Measurements from ENCODE around the gene BEST3.

DNA sequence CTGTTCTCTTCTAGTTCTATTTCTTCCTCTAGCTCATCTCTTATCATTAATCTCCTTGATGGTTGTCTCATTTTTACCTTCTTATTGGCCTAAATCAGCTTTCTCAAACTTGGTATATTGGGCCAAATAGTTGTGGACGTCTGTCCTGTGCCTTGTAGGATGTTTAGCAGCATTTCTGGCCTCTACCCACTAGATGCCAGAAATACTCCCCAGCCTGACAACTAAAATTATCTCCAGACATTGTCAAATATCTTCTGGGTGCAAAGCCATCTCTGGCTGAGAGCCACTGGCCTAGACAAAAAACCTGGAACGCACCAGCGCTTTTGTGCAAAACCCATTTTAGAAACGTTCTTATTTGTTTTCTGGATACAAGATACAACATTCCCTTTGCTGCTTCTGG lies 49.6 kb downstream of the BEST3 start:
- no peak for TF ChIP-seq FOXP2 (optimal IDR thresholded peaks at IDR 0.05; ENCODE audit: control extremely low read depth, extremely low read length, insufficient read depth)
- no peak for TF ChIP-seq POLR2AphosphoS5 (IDR thresholded peaks at IDR 0.05; ENCODE audit: borderline replicate concordance, low read depth, low read length)
- TF ChIP-seq EZH2 (IDR thresholded peaks at IDR 0.05) = no peak

Measured in SK-N-MC (cell line).